D721Med (cell line): ENCODE measurements around the gene PRTFDC1.

ENCODE experiments used
- DNase-seq: peaks from one replicate; pipeline ENCODE4 v3.0.0; 2011; ENCODE audit warnings: low spot score; ENCODE audit not compliant: insufficient read length
- FAIRE-seq: peaks from 2 replicates; lab custom pipeline; 2011; peaks lifted over from hg19 to GRCh38; lab: Jason Lieb, UNC
- TF ChIP-seq, protein P1 (sequence below): IDR thresholded peaks from 2 replicates; pipeline ENCODE4 v1.5.1; 2012; ENCODE audit warnings: mild to moderate bottlenecking, control low read depth; ENCODE audit not compliant: insufficient read depth; ENCODE audit errors: missing control alignments

Gene PRTFDC1

DNA sequence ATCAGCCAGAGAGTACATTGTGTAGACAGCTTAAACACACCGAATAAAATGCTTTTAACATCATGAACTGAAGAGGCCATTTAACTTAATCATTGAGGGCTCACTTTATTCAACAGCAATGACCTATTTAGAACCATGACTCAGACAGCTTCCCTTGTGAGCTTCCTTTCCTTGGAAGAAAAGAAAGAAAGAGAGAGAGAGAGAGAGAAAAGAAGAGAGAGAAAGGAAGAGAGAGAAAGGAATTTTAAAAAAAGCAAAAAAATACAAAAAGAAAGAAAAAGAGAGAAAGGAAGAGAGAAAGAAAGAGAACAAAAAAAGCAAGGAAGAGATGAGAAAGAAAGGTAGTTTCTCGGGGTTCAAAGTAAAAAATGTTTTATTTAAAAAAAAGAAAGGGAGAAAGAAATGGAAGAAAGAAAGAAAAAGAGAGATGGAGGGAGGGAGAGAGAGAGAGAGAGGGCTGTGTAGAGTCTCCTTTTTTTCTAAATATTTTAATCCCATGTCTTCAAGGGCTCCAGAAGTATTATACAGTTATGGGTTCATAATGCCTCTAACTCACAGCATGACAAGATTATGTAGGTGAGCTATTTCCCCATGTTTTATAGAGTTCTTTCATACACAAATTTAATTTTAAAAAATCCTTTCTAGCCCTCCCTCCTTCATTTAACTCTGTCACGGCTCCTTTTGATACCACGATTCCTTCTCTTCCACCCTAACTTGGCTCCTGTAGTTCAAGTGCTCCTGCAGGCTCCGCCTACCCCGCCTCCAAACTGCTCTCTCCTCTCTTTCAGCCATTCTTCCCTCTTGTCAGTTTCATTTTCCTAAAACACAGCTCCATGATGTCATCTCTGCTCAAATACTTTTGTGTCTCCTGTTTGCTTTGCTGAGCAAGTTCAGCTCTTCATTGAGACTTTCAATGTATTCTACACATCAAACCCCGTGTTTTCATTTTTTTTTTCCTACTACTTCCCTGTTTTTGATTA is 85.5 kb downstream of the PRTFDC1 start:
- TF ChIP-seq, protein P1, sequence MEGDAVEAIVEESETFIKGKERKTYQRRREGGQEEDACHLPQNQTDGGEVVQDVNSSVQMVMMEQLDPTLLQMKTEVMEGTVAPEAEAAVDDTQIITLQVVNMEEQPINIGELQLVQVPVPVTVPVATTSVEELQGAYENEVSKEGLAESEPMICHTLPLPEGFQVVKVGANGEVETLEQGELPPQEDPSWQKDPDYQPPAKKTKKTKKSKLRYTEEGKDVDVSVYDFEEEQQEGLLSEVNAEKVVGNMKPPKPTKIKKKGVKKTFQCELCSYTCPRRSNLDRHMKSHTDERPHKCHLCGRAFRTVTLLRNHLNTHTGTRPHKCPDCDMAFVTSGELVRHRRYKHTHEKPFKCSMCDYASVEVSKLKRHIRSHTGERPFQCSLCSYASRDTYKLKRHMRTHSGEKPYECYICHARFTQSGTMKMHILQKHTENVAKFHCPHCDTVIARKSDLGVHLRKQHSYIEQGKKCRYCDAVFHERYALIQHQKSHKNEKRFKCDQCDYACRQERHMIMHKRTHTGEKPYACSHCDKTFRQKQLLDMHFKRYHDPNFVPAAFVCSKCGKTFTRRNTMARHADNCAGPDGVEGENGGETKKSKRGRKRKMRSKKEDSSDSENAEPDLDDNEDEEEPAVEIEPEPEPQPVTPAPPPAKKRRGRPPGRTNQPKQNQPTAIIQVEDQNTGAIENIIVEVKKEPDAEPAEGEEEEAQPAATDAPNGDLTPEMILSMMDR = no peak
- no peak for FAIRE-seq
- no peak for DNase-seq

DNA sequence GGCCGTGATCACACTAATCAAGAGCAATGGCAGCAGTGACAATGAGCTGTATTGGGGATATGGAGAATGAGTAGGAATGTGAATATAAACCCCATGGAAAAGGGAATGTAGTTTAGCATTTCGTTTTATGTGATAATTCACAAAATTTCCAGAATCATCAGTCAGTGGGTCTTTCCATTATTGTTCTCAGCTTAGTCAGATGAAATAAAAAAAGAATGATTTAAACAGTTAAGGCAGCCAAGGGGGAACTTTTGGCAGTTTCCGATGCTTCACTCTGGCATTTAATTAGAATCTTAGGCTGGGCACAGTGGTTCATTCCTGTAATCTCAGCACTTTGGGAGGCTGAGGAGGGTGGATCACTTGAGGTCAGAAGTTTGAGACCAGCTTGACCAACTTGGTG is 86.6 kb downstream of the PRTFDC1 start:
- TF ChIP-seq, protein P1 = no peak
- FAIRE-seq (no peak), DNase-seq (no peak)

DNA sequence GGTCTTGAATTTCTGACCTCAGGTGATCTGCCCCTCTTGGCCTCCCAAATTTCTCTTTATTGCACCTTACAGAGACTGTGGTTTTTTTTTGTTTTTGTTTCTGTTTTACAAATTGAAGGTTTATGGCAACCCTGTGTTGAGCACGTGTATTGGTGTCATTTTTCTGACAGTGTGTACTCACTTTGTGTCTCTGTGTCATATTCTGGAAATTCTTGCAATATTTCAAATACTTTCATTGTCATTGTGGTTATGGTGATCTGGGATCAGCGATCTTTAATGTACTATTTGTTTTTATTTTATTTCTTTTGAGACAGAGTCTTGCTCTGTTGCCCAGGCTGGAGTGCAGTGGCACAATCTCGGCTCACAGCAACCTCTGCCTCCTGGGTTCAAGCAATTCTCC is 89.8 kb downstream of the PRTFDC1 start:
- FAIRE-seq (no peak), DNase-seq (no peak)
- TF ChIP-seq, protein P1 = no peak

DNA sequence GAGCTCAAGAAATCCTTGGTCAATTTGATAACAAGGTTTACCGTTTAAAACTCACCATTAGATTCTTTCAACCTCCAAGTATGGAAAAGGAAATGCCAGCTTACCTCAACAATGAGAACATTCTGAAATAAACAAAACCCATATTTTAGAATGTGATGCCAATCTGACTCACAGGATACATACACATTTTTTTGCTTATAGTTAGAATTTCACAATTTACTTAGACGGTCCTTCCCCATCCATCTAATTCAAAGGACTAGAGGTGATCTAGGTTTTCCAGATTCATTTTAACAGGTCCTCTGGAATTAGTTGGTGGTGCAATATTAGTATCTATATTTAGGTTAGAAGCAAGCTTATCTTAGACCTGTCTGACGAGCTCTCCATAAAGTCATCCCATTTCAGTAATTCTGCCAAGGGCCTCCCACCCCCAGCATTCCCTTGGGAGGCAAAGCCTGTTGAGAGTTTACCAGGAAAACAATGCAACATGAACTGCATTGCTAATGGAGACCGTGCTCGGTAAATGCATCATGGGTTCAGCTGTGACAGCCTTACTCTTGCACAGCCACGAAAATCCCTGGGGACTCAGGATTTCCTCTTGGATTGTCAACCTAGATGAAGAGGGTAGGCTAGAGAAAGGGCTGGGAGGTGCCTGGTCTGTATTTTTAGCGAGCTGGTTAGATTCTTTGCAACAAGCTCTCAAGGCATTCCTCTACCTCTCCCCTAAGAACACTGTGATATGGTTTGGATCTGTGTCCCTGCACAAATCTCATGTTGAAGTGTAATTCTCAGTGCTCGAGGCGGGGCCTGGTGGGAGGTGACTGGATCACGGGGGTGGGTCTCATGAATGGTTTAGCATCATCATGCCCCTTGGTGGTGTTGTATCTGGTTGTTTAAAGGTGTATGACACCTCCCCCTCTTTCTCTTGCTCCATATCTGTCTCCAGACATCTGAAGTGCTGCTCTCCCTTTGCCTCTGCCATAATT is 93.8 kb downstream of the PRTFDC1 start:
- DNase-seq = no peak
- FAIRE-seq = no peak
- TF ChIP-seq, protein P1 = no peak

DNA sequence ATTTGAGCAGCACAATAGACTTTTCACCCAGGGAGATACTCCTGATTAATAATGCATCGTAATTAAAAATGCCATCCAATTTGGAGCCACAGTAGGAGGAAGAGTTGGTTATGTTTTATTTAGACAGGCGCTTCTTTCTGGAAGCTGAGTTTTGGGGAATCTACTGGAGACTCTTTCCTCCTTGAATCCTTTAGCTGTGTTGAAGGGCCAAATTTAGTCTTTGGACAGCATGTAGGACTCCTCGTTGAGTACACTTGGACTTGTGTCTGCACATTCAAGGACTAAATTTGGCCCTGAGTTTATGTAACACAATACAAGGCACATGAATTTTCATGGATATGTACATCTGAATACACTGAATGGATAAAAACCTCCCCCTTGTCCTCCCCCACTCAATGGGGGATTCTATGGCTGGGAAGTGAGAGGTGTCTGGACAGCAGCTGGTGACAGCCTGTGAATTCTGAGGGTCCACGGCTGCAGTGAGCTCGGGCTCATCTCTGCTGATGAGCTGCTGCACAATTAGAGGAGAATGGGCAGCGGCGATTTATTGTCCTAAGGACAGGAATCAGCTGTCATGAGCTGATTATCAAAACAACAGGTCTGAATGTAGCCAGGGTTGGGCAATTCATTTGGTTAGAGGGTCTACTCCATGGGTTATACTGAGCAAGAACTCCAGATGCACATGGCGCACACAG is 95.2 kb downstream of the PRTFDC1 start:
- no peak for FAIRE-seq
- TF ChIP-seq, protein P1 = no peak
- DNase-seq = no peak

DNA sequence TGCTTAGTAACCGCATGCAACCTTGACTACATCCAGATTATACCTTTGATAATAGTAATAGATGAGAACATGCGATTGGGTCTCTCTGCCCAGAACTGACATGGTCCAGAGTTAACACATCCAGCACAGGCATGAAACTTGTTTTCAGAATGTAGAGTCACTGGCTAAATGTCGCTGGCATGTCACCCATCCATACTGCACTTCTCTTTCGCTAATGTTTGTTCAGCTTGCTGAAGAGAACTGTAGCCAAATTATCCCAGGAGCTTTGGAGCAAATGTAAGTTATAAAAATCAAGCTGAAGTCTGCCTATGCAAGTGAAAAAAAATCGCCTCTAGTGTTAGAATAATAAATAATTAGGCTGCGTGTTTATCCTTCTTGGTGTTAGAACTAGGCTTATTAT is 98.2 kb downstream of the PRTFDC1 start:
- FAIRE-seq (no peak), DNase-seq (no peak)
- TF ChIP-seq, protein P1 = no peak
